B cell (primary cell): ENCODE results near the gene DNAJC15. TPM values are rescaled to one million over a fixed set of nuclear protein-coding genes. Genes with fewer than 3 reads are reported as not detected.

ENCODE experiments used
- ATAC-seq: fragments of 200-7000 bp; cut with Tn5 transposase; one replicate; pipeline ENCODE4 v1.10.0; 2021; ENCODE audit warnings: low read depth, mild to moderate bottlenecking, moderate number of reproducible peaks, moderate library complexity
- CTCF ChIA-PET: fragments of 350-600 bp; sonication (Branson Sonifier 250); formaldehyde crosslinking; loops from one replicate; lab custom pipeline; 2021; ENCODE audit warnings: antibody characterized with exemption, inconsistent platforms; lab: Charles Lee
- POLR2A ChIA-PET: fragments of 350-600 bp; sonication (Branson Sonifier 250); formaldehyde crosslinking; loops from one replicate; lab custom pipeline; 2021; ENCODE audit warnings: antibody characterized with exemption; lab: Charles Lee
- DNase-seq: peaks from one replicate; pipeline ENCODE4 v3.0.0; 2013
- H2AFZ ChIP-seq: 2 replicates; pipeline ENCODE4 v1.6.1; 2012; ENCODE audit warnings: mild to moderate bottlenecking, low read depth, low read length; ENCODE audit not compliant: insufficient read depth, poor library complexity, severe bottlenecking
- H3K27ac ChIP-seq, 2 donors: 1 replicate in 1 of 2; 2 replicates in 1 of 2; pipeline ENCODE4 v1.5.1; 2012 to 2013; ENCODE audit warnings: low read length in 2 of 2, mild to moderate bottlenecking in 2 of 2, moderate library complexity in 1 of 2
- H3K27me3 ChIP-seq, 4 experiments: fragments of 200-600 bp in 1 of 4; sonication (generic) in 1 of 4; replicated peaks in 1 of 4; 1 replicate in 2 of 4; 2 replicates in 2 of 4; pipeline versions ENCODE4 v1.6.1 to v1.7.0; 2013 to 2016; ENCODE audit warnings: low read length in 3 of 4, mild to moderate bottlenecking in 2 of 4, mixed read lengths in 1 of 4, moderate library complexity in 1 of 4; ENCODE audit not compliant: insufficient read depth in 4 of 4, control insufficient read depth in 3 of 4; ENCODE audit errors: control extremely low read depth in 1 of 4
- H3K36me3 ChIP-seq, 2 experiments: replicated peaks in 1 of 2; 1 replicate in 1 of 2; 2 replicates in 1 of 2; pipeline versions ENCODE4 v1.6.1 to v1.7.1; 2013; ENCODE audit warnings: low read length in 1 of 2; ENCODE audit not compliant: insufficient read depth in 2 of 2, control insufficient read depth in 1 of 2; ENCODE audit errors: control extremely low read depth in 1 of 2, extremely low read depth in 1 of 2
- H3K4me1 ChIP-seq, 2 donors: fragments of 200-600 bp in 1 of 2; sonication (generic) in 1 of 2; 1 replicate in 1 of 2; 2 replicates in 1 of 2; pipeline versions ENCODE4 v1.5.1 to v1.6.1; 2013 to 2017; ENCODE audit warnings: low read length in 2 of 2; ENCODE audit not compliant: control insufficient read depth in 2 of 2, insufficient read depth in 2 of 2
- H3K4me2 ChIP-seq: replicated peaks from 2 replicates; pipeline ENCODE3; 2012; ENCODE audit warnings: mild to moderate bottlenecking, low read depth, low read length; ENCODE audit not compliant: poor library complexity, severe bottlenecking
- H3K4me3 ChIP-seq, 5 experiments: fragments of 200-600 bp in 1 of 5; sonication (generic) in 1 of 5; 1 replicate in 3 of 5; 2 replicates in 2 of 5; pipeline versions ENCODE4 v1.5.1 to v1.7.0; 2011 to 2016; ENCODE audit warnings: low read length in 4 of 5, mild to moderate bottlenecking in 4 of 5, low read depth in 2 of 5, control low read depth in 1 of 5, moderate library complexity in 1 of 5; ENCODE audit not compliant: insufficient read depth in 1 of 5; ENCODE audit errors: control extremely low read depth in 1 of 5, extremely low read depth in 1 of 5
- H3K79me2 ChIP-seq: fragments of 200-600 bp; sonication (generic); one replicate; pipeline ENCODE4 v1.6.0; 2016; ENCODE audit warnings: low read length; ENCODE audit not compliant: control insufficient read depth, insufficient read depth
- H3K9ac ChIP-seq: fragments of 200-600 bp; sonication (generic); 2 replicates; pipeline ENCODE4 v1.6.1; 2017; ENCODE audit warnings: mild to moderate bottlenecking, low read length, moderate library complexity
- H3K9me3 ChIP-seq, 3 donors: one replicate each; pipeline versions ENCODE4 v1.6.1 to v1.7.1; 2013; ENCODE audit warnings: low read length in 2 of 3; ENCODE audit not compliant: control insufficient read depth in 2 of 3, insufficient read depth in 1 of 3; ENCODE audit errors: control extremely low read depth in 1 of 3
- H4K20me1 ChIP-seq: 2 replicates; pipeline ENCODE4 v1.6.0; 2012; ENCODE audit warnings: mild to moderate bottlenecking, low read length; ENCODE audit not compliant: insufficient read depth, control insufficient read depth, poor library complexity, severe bottlenecking
- H3K27ac Mint-ChIP-seq: one replicate; pipeline ENCODE4 v1.8.0; 2021; ENCODE audit warnings: mixed read lengths
- H3K27me3 Mint-ChIP-seq: one replicate; pipeline ENCODE4 v1.8.0; 2021; ENCODE audit warnings: mixed read lengths
- H3K4me1 Mint-ChIP-seq: one replicate; pipeline ENCODE4 v1.8.0; 2021; ENCODE audit warnings: mixed read lengths
- H3K4me3 Mint-ChIP-seq: one replicate; pipeline ENCODE4 v1.8.0; 2021; ENCODE audit warnings: mixed read lengths
- H3K9me3 Mint-ChIP-seq: one replicate; pipeline ENCODE4 v1.8.0; 2022; ENCODE audit warnings: mixed read lengths; ENCODE audit not compliant: insufficient read depth
- EZH2 ChIP-seq: IDR thresholded peaks from 2 replicates; pipeline ENCODE4 v1.6.1; 2012; ENCODE audit warnings: borderline replicate concordance, low read depth, mild to moderate bottlenecking, moderate library complexity, low read length; ENCODE audit not compliant: insufficient read depth, poor library complexity, severe bottlenecking
- WGBS: methylation state at CpG from one replicate; pipeline ENCODE4 v1.1.5; 2013; ENCODE audit warnings: missing lambda C conversion rate; ENCODE audit not compliant: insufficient coverage; 5-methylcytosine and 5-hydroxymethylcytosine counted together
- intact Hi-C: fragments of 100-400 bp; cut with micrococcal nuclease; formaldehyde crosslinking; loops from one replicate; pipeline ENCODE4 v1.10.0; 2022
- polyA plus RNA-seq: library from polyadenylated mRNA; depleted of rRNA; stranded (reverse); fragments of >200 nt; gene quantifications from 2 replicates; pipeline ENCODE4 v1.2.3, GENCODE V29; 2012
- total RNA-seq, 2 donors: library from RNA; stranded (reverse); fragments of 120-200 nt in 1 of 2; gene quantifications; 1 replicate in 1 of 2; 2 replicates in 1 of 2; pipeline versions ENCODE4 v1.2.3 to v1.2.4, GENCODE V29; 2013 to 2022
- TF ChIP-seq, protein P1 (sequence below): fragments of 200-600 bp; IDR thresholded peaks from one replicate; pipeline ENCODE4 v1.8.0; 2022; ENCODE audit warnings: antibody characterized with exemption, mild to moderate bottlenecking

DNAJC15 gene
- total and polyA plus RNA-seq, 2 donors (not counting 1 experiment from before 2014, with no cell fraction given) = 11.5 to 15.2 TPM

- H3K9ac ChIP-seq = no peak overlapping the region
- H3K4me3 Mint-ChIP-seq = no peak overlapping the region
- no peaks in the 10 kb centered on the region for H3K27me3 Mint-ChIP-seq
- CTCF ChIA-PET = interaction anchor here (0.6 to 1.5 kb wide), 2 partner anchors 11 to 22 kb away, joined by 6 read pairs; partner anchors contain the start of gene EPSTI1
- H3K27ac Mint-ChIP-seq = no peak overlapping the region
- no peaks in the 10 kb centered on the region for H3K9me3 Mint-ChIP-seq
- WGBS = 100% methylated on average over 2 of the region's 6 CpGs
- no peaks in the 10 kb centered on the region for H3K79me2 ChIP-seq
- TF ChIP-seq EZH2 = no peak
- TF ChIP-seq, protein P1, sequence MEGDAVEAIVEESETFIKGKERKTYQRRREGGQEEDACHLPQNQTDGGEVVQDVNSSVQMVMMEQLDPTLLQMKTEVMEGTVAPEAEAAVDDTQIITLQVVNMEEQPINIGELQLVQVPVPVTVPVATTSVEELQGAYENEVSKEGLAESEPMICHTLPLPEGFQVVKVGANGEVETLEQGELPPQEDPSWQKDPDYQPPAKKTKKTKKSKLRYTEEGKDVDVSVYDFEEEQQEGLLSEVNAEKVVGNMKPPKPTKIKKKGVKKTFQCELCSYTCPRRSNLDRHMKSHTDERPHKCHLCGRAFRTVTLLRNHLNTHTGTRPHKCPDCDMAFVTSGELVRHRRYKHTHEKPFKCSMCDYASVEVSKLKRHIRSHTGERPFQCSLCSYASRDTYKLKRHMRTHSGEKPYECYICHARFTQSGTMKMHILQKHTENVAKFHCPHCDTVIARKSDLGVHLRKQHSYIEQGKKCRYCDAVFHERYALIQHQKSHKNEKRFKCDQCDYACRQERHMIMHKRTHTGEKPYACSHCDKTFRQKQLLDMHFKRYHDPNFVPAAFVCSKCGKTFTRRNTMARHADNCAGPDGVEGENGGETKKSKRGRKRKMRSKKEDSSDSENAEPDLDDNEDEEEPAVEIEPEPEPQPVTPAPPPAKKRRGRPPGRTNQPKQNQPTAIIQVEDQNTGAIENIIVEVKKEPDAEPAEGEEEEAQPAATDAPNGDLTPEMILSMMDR = no peak
- no peak overlapping the region for H2AFZ ChIP-seq
- ATAC-seq = no peak
- H3K36me3 ChIP-seq = no peaks in the 10 kb centered on the region
- H3K4me2 ChIP-seq = no peak overlapping the region
- H3K27me3 ChIP-seq = no peaks in the 10 kb centered on the region
- H3K4me1 ChIP-seq = no peaks in the 10 kb centered on the region
- intact Hi-C loops = no loop called here
- no peaks in the 10 kb centered on the region for H3K4me1 Mint-ChIP-seq
- H3K4me3 ChIP-seq = no peak overlapping the region
- no peaks in the 10 kb centered on the region for H4K20me1 ChIP-seq
- POLR2A ChIA-PET = no interaction called here
- peaks cover 0 to 4% (median 0%) of the 10 kb centered on the region in 3 donors for H3K9me3 ChIP-seq
- no peak for DNase-seq
- H3K27ac ChIP-seq = no peak overlapping the region
Observed at GRCh38 chr13:43003729-43004128, 19.7 kb upstream of the DNAJC15 start.

GRCh38 chr13:43005460-43006236, 17.7 kb upstream of the DNAJC15 start:
- Mint-ChIP-seq H3K4me1 (no peaks in the 10 kb centered on the region), H3K4me3 (no peak overlapping the region), H3K27ac (no peak overlapping the region), H3K27me3 (no peaks in the 10 kb centered on the region), H3K9me3 (no peaks in the 10 kb centered on the region)
- H3K9ac ChIP-seq = no peak overlapping the region
- no peaks in the 10 kb centered on the region for H4K20me1 ChIP-seq
- no peaks in the 10 kb centered on the region for H3K27me3 ChIP-seq
- intact Hi-C loops = no loop called here
- POLR2A ChIA-PET = no interaction called here
- H3K4me2 ChIP-seq = no peak overlapping the region
- no peaks in the 10 kb centered on the region for H3K36me3 ChIP-seq
- DNase-seq (no peak), ATAC-seq (no peak)
- CTCF ChIA-PET = interaction anchor here (1.6 kb wide), 1 partner anchor 17 kb away, joined by 5 read pairs; the partner anchor contains the start of gene DNAJC15
- WGBS = no CpG with 5 or more reads among the region's 3 CpGs
- no peaks in the 10 kb centered on the region for H3K79me2 ChIP-seq
- H3K27ac ChIP-seq = no peak overlapping the region
- H3K9me3 ChIP-seq = peaks cover 0 to 4% (median 0%) of the 10 kb centered on the region in 3 donors
- no peak overlapping the region for H2AFZ ChIP-seq
- TF ChIP-seq, protein P1 = no peak
- no peak for TF ChIP-seq EZH2
- H3K4me1 ChIP-seq = no peaks in the 10 kb centered on the region
- H3K4me3 ChIP-seq = no peak overlapping the region
